MCF 10A (cell line): ENCODE measurements around the gene TMEM38A. TPM values are rescaled to one million over a fixed set of nuclear protein-coding genes. Genes with fewer than 3 reads are reported as not detected.

Experiments used
- Bru-seq: library from RNA; stranded (reverse); fragments of 400-500 nt; gene quantifications from one replicate; lab custom pipeline; 2021; lab: Mats Ljungman, UMichigan
- BruChase-seq, 2 experiments: library from RNA; stranded (reverse); fragments of 400-500 nt; gene quantifications; one replicate each; lab custom pipeline; 2021; lab: Mats Ljungman, UMichigan
- BruUV-seq: library from RNA; stranded (reverse); fragments of 400-500 nt; replicated peaks from 2 replicates; lab custom pipeline; 2021; lab: Mats Ljungman, UMichigan
- CTCF ChIA-PET: fragments of 300-600 bp; sonication (Branson Sonifier 250); formaldehyde crosslinking; extraction: SDS; loops from one replicate; lab custom pipeline; 2021; ENCODE audit warnings: antibody characterized with exemption, inconsistent platforms; lab: Yijun Ruan, JAX
- POLR2A ChIA-PET: fragments of 300-600, 350-650 bp; sonication (Branson Sonifier 250); formaldehyde crosslinking; extraction: SDS; loops from one replicate; lab custom pipeline; 2020; ENCODE audit warnings: antibody characterized with exemption, inconsistent platforms; lab: Yijun Ruan, JAX
- DNase-seq: peaks from one replicate; pipeline ENCODE4 v3.0.0-alpha.2; 2018; ENCODE audit not compliant: unreplicated experiment
- H3K27ac Mint-ChIP-seq: one replicate; pipeline ENCODE4 v1.8.0; 2022; ENCODE audit warnings: mild to moderate bottlenecking, low read depth, mixed read lengths; ENCODE audit not compliant: unreplicated experiment
- H3K27me3 Mint-ChIP-seq: one replicate; pipeline ENCODE4 v1.8.0; 2022; ENCODE audit warnings: mixed read lengths; ENCODE audit not compliant: insufficient read depth, unreplicated experiment
- H3K36me3 Mint-ChIP-seq: one replicate; pipeline ENCODE4 v1.8.0; 2022; ENCODE audit warnings: mild to moderate bottlenecking, moderate library complexity, mixed read lengths; ENCODE audit not compliant: insufficient read depth, unreplicated experiment
- H3K4me1 Mint-ChIP-seq: one replicate; pipeline ENCODE4 v1.8.0; 2022; ENCODE audit warnings: mixed read lengths; ENCODE audit not compliant: insufficient read depth, unreplicated experiment
- H3K4me3 Mint-ChIP-seq: one replicate; pipeline ENCODE4 v1.8.0; 2022; ENCODE audit warnings: mild to moderate bottlenecking, moderate library complexity, mixed read lengths; ENCODE audit not compliant: unreplicated experiment
- H3K9me3 Mint-ChIP-seq: one replicate; pipeline ENCODE4 v1.8.0; 2022; ENCODE audit warnings: mixed read lengths; ENCODE audit not compliant: unreplicated experiment
- CTCF ChIP-seq: fragments of 200-600 bp; IDR thresholded peaks from one replicate; pipeline ENCODE4 v1.8.0; 2022; ENCODE audit warnings: antibody characterized with exemption, mild to moderate bottlenecking; ENCODE audit not compliant: unreplicated experiment
- intact Hi-C: fragments of 100-400 bp; cut with micrococcal nuclease; formaldehyde crosslinking; loops from 2 replicates; pipeline ENCODE4 v1.14.1; 2022
- long read RNA-seq: library from polyadenylated mRNA; stranded (forward); transcript quantifications from one replicate; pipeline ENCODE4 v2.0.0, GENCODE V29; 2022
- total RNA-seq: library from RNA; stranded (reverse); gene quantifications from 2 replicates; pipeline ENCODE4 v1.2.3, GENCODE V29; 2022

TMEM38A gene
- total RNA-seq: 2.1 and 4.5 TPM in 2 replicates
- percentile 38 among the genes with signal in this experiment for Bru-seq, nascent RNA
- BruChase-seq, experiment 1, labeled RNA remaining after a 6-hour chase: percentile 45 among the genes with signal in this experiment
- BruChase-seq, experiment 2, labeled RNA remaining after a 2-hour chase: percentile 42 among the genes with signal in this experiment
- long read RNA-seq, transcript TMEM38A-201 (6 exons, 2,649 nt): major isoform, 14 of 16 reads
- long read RNA-seq, partial matches to known transcripts: 1 of 16 reads
- long read RNA-seq, other reads (novel, unspliced or antisense): 1 of 16 reads

GRCh38 chr19:16660763-16661479, at the start of gene TMEM38A:
Gene TMEM38A, plus strand, starts transcription at chr19:16661139. Its CDS starts 79 bp downstream, at chr19:16661218.
- BruUV-seq: no TSS peak
- POLR2A ChIA-PET: interaction anchor here (0.6 to 3.7 kb wide), 28 partner anchors 9 to 544 kb away, joined by 3 to 30 read pairs (median 4); partner anchors contain the start of genes CHERP, MED26, NWD1 and SIN3B
- no peaks in the 10 kb centered on the region for H3K9me3 Mint-ChIP-seq
- H3K4me3 Mint-ChIP-seq: peak within 1 kb of the TSS; percentile 95
- peaks cover 7% of the 10 kb centered on the region for H3K4me1 Mint-ChIP-seq
- H3K36me3 Mint-ChIP-seq: peaks cover 28% of the 10 kb centered on the region
- CTCF ChIA-PET: interaction anchor here (0.6 to 1.1 kb wide), 5 partner anchors 33 to 75 kb away, joined by 3 to 4 read pairs (median 4); partner anchors contain the start of gene MED26
- no peak for TF ChIP-seq CTCF
- H3K27me3 Mint-ChIP-seq: no peaks in the 10 kb centered on the region
- peak within 1 kb of the TSS; percentile 94 for H3K27ac Mint-ChIP-seq
- intact Hi-C loops: no loop called here
- peak; percentile 28 for DNase-seq

- peak; percentile 20 for DNase-seq
- Mint-ChIP-seq H3K9me3 (no peaks in the 10 kb centered on the region), H3K4me3 (no peak overlapping the region), H3K4me1 (peaks cover 46% of the 10 kb centered on the region), H3K27ac (peak overlapping the region; percentile 46), H3K27me3 (no peaks in the 10 kb centered on the region), H3K36me3 (no peaks in the 10 kb centered on the region)
- no peak for TF ChIP-seq CTCF
- intact Hi-C loops: no loop called here
- ChIA-PET CTCF (interaction anchor here (0.6 to 2.7 kb wide), 3 partner anchors 12 to 32 kb away, joined by 3 to 9 read pairs (median 6); no protein-coding TSS in a partner anchor), POLR2A (interaction anchor here (1.2 to 1.5 kb wide), 3 partner anchors 24 to 40 kb away, joined by 3 to 5 read pairs (median 4); partner anchors contain the start of gene SLC35E1)
- BruUV-seq: no TSS peak
These were observed 48.3 kb upstream of the TMEM38A start for GRCh38 chr19:16612636-16613035.

GRCh38 chr19:16613841-16614240, 47.1 kb upstream of the TMEM38A start:
- Mint-ChIP-seq H3K9me3 (no peaks in the 10 kb centered on the region), H3K27ac (no peak overlapping the region), H3K4me3 (no peak overlapping the region), H3K27me3 (no peaks in the 10 kb centered on the region), H3K36me3 (no peaks in the 10 kb centered on the region), H3K4me1 (peaks cover 34% of the 10 kb centered on the region)
- no peak for DNase-seq
- ChIA-PET CTCF (interaction anchor here (0.7 to 2.7 kb wide), 2 partner anchors 9 to 11 kb away, joined by 3 to 9 read pairs; no protein-coding TSS in a partner anchor), POLR2A (interaction anchor here (0.6 to 1.3 kb wide), 2 partner anchors 10 to 41 kb away, joined by 3 to 4 read pairs; partner anchors contain the start of gene SLC35E1)
- intact Hi-C loops: no loop called here
- BruUV-seq: no TSS peak
- TF ChIP-seq CTCF: no peak
